ENCODE data around the gene MED25.

- TF ChIP-seq CTCF (IDR thresholded peaks at IDR 0.05), result no peak
- TF ChIP-seq EP300 (IDR thresholded peaks at IDR 0.05), result no peak
- no peak for TF ChIP-seq POLR2A (IDR thresholded peaks at IDR 0.05)
Measured at GRCh38 chr19:49863935-49864320, 45.8 kb downstream of the MED25 start.
